ENCODE results near the gene SPINDOC.
A peak's percentile ranks its signal among the peaks of the same experiment; 100 is the strongest.
"Not testable (repeated sequence)": the region's sequence is repeated elsewhere in the genome, so short reads cannot be mapped to it uniquely, and the experiment has no call there.

Gene SPINDOC

DNA sequence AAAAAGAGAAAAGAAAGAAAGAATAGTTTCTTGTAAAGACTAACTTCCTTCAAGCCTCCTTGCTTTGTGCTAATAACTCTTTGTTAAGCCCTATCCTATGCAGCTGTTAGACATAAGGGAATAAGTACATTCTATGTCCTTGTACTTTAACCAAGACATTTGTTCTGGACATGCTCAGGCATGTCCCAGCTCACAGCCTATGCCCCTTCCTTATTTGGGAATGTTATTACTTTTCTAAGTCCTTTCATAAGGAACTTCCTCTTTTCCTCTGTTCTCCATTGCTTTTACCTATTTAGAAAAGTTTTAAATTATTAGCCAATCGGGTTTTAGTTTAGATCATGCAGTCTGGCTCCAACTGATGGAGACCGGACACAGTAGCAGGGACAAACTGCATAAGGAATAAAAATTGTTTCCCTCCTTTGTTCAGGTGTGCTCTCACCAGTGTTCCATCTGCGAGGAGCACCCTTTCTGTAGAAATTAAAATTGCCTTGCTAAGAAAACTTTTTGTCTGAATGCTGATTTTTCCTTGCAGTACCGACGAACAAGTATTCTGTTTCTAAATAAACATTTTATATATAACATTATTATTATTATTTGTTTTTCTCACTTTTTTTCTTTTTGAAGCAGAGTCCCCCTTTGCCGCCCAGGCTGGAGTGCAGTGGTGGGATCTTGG lies 21.6 kb upstream of the SPINDOC start:
- no peak for DNase-seq

DNA sequence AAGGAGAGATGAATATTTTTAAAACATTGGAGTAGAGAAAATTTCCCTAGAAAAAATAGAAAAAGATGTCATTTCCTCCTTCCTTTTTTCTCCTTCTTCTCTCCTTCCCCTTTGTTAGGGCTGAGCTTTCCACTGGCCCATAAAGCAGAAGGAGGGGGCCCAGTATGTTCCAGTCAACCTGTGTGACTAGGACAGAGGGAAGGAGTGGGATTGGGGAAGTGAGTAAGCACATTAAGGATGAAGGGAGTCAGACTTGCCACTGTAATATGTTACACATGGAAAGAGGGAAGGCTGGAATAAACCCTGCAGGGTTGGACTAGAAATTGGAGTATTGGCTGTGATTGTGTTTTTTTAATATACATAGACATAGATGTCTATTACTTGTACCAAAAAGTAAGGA lies 20.1 kb upstream of the SPINDOC start:
- DNase-seq: no peak

DNA sequence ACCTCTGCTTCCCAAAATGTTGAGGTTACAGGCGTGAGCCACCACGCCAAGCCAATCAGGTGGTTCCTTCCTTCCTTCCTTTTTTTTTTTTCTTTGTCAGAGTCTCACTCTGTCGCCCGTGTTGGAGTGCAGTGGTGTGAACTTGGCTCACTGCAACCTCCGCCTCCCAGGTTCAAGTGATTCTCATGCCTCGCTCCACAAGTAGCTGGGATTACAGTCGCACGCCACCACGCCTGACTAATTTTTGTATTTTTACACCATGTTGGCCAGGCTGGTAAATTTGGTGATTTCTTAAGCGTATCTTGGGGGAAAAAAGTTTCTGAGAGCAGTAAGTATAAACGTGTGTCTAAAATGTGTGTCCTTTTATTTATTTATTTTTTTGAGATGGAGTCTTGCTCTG lies 18.2 kb upstream of the SPINDOC start:
- no peak for DNase-seq

DNA sequence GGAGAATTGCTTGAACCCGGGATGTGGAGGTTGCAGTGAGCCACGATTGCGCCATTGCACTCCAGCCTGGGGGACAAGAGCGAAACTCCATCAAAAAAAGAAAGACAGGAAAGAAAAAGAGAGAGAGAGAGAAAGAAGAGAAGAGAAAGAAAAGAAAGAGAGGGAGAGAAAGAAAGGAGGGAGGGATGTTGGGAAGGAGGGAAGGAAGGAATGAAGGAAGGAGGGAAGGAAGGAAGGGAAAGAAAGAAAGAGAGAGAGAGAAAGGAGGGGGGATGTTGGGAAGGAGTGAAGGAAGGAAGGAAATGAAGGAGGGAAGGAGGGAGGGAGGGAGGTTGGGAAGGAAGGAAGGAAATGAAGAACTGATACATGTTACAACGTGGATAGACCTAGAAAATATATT lies 12.3 kb upstream of the SPINDOC start:
- DNase-seq: no peak

DNA sequence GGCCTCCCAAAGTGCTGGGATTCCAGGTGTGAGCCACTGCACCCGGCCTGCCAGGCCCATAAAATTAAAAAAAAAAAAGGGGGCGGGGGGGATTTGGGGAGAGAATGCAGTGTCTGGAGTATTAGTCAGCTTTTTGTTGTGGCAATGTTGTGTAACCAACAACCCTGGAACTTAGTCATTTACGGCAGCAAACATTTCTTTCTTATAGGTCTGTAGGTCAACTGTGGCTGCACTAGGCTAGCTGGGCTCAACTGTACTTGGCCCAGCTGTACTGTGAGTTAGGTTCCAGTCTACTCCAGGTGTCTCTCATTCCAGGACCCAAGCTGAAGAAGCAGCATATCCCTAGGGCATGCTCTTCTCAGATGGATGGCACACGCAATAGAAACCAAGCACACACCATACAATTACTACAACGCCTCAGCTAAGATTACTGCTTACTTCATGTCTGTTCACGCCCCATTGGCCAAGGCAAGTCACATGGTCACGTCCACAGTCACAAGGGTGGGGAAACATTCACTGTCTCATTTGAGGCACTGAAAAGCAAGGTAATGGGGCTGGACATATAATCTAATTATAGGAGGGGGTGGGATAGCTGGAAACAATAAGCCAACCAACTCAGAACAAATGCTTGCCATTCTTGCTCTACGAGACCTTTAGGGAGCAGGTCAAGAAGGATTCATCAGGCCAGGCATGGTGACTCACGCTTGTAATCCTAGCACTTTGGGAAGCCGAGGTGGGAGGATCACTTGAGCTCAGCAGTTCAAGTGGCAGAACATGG lies 10.4 kb upstream of the SPINDOC start:
- DNase-seq: no peak

DNA sequence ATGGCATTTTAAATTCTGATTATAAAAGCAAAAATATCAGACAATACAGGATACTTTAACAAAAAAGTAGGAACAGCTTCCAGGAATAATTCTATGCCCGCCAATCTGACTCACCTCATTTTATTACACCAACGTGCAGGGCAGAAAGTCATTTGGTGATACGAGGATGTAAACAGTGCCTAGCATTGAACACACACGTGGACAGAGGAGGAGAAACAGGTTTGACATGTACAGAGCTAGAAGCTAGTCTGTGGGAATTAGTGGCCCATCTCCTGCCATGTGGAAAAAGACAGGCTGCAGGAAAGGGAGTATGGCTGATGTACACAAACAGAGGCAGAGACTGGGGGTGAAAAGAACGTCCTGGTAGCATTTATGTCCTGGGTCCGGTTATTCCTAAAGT lies 9.0 kb upstream of the SPINDOC start:
- no peak for DNase-seq

DNA sequence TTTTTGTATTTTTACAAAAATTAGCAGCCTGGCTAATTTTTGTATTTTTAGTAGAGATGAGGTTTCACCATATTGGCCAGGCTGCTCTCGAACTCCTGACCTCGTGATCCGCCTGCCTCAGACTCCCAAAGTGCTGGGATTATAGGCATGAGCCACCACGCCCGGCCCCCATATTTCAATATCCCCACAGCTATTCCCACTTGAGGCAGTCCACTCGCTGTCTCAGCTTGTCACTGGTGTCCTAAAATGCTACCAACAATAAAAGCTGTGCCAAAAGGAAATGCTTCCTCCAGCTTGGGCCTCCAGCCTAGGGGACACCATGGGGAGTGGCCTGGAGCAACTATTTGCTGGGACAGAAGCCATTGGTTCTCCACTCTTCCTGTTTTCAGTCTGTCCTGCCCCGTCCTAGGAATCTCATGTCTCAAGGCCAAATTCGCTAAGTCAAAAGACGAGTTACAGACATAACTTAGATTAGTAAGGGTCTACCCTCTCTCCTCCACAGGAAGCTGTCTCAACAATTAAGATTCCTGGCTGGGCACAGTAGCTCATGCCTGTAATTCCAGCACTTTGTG lies 7.3 kb upstream of the SPINDOC start:
- DNase-seq: no peak

DNA sequence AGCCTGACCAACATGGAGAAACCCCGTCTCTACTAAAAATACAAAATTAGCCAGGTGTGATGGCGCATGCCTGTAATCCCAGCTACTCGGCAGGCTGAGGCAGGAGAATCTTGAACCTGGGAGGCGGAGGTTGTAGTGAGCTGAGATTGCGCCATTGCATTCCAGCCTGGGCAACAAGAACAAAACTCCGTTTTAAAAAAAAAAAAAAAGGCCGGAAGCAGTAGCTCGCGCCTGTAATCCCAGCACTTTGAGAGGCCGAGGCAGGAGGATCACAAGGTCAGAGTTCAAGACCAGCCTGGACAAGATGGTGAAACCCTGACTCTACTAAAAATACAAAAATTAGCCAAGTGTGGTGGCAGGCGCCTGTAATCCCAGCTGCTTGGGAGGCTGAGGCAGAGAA lies 2.9 kb upstream of the SPINDOC start:
- not testable (repeated sequence) for DNase-seq

DNA sequence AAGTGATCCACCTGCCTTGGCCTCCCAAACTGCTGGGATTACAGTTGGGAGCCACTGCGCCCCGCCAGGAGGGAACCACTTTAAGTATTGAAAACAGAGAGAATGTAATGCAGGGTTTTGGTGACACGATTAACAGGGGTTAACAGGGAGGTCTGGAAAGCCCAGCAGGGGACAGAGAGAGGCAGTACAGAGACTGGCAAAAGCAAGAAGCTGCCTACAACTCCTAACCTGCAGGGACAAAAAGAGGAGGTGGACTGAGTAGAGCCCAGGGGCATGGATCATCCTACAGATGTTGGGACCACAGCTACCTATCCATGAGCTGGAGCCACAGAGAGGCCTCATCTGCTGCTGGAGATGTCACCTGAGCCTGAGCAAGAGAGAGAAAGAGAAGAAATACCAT lies 1.7 kb upstream of the SPINDOC start:
- no peak for DNase-seq

DNA sequence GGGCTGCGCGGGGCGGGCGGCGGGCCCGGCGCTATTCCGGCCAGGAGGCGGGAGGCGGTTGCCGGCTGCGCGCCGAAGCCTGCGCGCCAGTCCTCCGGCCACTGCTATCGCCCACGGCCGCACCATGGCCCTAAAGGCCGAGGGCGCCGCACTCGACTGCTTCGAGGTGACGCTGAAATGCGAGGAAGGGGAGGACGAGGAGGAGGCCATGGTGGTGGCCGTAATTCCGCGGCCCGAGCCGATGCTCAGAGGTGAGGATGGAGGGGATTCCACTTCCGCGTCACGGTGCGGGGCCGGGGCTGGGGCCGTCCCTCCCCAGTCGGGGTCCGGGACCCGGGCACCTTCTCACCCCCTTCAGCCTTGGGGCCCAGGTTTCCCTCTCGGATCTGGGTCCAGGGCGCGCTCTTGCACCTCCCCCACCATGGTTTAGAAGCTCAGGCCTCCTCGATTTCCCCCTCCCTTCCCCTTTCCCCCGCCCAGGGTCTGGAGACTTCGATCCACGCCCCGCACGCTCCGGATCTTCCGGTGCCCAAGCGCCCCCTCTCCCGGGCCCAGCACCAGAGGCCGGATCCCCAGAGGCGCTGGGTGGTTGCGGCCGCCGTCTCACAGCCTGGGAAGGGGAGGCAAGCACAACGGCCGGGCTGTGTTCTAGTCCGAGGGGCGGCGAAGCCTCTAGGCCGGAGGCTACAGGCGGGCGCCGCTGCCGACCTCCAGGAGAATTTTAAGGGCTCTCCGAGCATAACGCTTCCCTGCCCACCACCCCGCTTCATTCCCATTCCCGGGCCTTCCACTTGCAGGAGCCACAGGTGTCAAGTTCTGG lies 517 bp downstream of the SPINDOC start:
- peak; percentile 6 for DNase-seq

DNA sequence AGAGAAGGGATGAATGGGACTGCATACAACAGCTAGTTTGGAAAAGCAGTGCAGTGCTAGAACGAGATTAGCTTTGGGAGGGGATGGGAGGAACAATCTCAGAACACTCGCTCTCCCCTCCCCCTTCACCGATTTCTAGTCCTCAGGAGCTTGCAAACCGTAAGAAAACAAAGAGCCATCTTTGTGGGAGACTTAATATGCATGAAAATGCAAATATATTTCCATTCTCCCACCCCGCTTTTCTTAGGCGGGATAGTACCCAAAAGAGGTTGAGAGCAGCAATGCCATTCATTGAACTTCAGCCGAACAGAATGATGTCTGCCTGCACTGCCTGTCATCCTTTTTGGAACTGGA lies 1.1 kb downstream of the SPINDOC start:
- no peak for DNase-seq

DNA sequence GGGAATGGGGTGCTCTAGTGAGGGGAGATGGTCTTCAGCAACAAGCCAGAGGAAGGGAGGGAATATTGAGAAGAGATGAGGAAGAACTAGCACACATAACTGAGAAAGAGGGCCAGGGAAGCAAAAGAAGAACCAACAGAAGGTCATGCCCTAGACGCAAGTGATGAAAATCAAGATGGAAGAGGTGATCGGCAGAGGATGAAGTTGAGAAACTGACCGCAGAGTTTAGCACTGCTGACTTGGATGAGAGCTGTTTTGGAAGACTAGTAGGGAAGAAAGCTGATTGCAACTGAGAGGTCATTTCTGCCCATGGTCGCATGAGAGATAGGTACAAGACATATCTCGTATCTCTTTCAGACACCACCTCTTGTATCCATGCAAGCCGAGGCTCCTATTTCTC lies 2.9 kb downstream of the SPINDOC start:
- no peak for DNase-seq

DNA sequence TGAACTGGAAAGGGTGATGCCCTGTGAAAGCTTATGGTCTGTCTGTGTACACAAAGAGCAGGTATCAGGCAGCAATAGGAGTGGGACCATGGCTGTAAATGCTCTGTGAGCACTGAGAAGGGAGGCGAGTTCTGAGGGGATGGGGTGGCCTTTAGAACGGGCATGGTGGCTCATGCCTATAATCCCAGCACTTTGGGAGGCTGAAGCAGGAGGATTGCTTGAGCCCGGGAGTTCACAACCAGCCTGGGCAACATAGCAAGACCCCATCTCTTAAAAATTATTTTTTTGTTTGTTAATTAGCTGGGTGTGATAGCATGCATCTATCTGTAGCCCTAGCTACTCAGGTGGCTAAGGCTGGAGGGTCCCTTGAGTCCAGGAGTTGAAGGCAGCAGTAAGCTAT lies 3.5 kb downstream of the SPINDOC start:
- no peak for DNase-seq

DNA sequence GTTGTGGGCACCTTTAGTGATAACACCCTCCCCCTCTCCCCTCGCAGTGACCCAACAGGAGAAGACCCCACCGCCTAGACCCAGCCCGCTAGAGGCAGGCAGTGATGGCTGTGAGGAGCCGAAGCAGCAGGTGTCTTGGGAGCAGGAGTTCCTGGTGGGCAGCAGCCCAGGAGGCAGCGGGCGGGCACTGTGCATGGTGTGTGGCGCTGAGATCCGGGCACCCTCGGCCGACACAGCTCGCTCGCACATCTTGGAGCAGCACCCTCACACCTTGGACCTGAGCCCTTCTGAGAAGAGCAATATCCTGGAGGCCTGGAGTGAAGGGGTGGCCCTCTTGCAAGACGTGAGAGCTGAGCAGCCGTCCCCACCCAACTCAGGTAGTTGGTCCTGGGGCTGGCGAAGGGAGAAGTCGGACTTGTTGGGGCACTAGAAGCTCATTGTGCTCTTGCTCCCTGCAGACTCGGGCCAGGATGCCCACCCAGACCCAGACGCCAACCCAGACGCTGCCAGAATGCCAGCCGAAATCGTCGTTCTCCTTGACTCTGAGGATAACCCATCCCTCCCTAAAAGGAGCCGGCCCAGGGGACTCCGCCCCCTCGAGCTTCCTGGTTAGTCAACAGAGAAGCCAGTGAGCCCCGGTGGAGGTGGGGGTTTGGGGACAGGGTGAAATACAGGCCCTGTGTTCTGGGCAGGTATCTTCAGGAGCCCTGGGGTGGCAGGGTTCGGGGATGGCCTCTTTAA lies 4.7 kb downstream of the SPINDOC start:
- no peak for DNase-seq

DNA sequence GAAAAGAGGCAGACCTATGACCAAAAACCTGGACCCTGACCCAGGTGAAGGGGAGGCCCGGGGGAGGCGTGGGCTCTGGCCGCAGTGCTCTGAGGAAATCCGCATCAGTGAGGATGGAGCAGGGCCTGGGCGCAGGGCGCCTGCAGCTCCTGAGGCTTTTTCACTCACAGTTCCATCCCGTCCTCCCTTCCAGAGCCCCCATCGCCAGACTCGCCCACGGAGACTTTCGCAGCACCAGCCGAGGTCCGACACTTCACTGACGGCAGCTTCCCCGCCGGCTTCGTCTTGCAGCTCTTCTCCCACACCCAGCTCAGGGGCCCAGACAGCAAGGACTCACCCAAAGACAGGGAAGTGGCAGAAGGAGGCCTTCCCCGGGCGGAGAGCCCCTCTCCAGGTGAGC lies 5.4 kb downstream of the SPINDOC start:
- DNase-seq: no peak

DNA sequence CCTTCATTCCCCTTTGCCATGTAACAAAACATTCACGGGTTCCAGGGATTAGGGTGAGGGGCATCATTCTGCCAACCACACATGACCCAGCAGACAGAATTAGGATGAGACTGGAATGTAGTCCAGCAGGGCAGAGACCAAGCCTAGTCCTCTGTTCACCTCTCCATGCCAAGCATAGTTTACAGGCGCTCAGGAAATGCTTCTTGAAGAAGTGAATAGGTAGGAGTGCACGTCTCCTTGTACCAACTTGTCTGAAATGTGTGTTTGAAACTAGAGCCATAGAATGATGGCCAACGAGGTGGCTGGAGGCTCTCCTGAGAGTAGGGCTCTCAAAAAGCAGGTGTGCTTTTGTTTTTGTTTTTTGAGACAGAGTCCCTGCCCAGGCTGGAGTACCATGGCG lies 8.2 kb downstream of the SPINDOC start:
- no peak for DNase-seq

DNA sequence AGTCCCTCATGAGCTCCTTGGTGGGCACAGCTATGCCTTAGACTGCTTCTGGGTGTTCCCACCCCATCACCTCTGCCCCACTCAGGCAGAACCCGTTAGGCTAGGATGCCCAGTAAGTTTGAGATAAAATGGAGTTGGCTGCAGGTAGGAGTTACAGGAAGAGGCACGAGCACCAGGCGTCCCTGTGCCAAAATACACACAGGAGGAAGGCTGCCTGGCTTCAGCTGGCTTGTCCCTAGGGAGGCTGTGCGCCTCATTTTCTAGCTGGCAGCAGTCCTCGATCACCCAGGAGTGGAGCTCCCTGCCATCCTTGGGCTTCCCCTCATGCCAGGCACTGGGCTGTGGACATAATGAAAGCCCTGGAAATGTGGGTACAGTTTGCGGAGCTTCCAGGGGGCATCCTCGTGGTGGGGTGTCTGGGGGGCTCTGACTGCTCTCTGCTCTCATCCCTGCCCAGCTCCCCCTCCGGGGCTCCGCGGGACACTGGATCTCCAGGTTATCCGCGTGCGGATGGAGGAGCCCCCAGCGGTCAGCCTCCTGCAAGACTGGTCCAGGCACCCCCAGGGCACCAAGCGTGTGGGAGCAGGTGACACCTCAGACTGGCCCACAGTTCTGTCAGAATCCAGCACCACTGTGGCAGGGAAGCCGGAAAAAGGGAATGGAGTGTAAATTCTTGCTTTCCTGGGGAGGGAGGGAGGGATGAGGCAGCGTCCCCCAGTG lies 13.4 kb downstream of the SPINDOC start:
- DNase-seq: no peak

DNA sequence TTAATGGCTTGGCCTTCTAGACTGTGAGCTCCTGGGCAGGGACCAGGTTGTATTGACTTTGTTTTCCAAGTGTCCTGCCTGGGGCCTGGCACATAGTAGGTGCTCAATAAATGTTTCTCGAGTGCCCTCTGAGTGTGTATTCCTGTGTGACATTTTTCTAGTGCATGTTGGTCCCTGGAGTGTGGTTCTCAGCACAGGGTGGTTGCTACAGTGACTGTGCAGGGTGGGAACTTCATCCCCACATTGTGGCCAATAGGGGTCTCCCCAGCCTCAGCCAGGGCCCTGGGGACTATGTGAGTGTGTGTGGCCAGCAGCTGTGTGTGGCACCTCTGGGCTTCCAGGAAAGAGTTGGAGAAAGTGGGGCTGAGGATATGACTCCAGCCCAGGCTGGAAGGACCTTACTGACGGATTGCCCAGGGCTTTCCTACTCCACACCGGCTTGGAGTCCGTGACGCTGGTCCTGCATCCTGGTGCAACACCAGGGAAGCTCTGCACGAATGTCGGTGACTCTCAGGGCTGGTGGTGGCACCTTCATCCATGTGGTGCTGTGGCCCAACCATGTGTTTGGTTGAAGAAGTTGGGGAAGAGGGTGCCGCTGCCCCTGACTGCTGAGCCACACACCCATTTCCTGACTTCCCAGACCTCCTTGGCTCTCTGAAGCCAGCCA lies 16.7 kb downstream of the SPINDOC start:
- no peak for DNase-seq

DNA sequence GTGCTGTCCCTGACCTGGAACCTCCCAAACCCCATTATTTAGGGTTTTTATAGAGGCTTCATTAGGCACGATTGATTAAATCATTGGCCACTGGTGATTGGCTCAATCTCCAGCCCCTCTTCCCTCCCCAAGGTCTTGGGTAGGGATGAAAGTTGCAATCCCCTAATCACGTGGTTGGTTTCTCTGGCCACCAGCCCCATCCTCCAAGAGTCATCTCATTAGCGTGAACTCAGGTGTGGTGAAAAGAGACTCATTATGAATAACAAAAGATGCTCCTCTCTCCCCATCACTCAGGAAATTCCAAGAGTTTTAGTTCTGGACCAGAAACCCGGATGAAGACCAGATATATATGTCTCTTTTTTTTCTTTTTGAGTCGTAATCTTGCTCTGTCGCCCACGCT lies 18.1 kb downstream of the SPINDOC start:
- DNase-seq: no peak

DNA sequence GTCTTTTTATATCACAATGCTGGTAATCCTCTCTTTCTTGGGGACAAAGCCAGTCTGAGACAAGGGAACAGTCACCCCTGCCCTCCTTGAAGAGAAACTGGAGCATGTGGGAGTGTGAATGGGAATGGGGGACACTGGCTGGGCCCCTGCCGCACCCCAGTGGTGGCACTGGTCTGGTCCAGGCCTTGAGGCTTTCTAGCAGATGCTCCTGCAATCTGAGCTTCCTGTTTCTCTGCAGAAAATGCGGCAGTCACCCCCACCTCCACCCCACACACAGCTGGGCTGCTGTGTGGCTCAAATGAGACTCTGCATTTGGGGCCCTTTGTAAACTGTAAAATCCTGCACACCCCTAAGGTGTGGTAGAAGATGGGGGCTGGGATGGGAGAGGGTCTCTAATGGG lies 19.1 kb downstream of the SPINDOC start:
- DNase-seq: no peak

DNA sequence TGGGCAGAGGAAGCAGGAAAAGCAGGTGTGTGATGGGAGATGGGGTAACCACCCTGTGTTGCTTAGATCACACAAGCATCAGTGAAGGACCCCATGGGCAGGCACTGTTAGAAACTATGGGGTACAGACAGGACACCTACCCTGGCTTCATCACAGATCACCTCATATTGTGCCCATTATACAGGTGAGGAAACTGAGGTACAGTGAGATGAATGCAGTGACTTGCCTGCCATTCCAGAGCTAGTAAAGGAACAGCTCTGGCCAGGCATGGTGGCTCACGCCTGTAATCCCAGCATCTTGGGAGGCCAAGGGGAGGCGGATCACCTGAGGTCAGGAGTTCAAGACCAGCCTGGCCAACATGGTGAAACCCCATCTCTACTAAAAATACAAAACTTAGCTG lies 19.8 kb downstream of the SPINDOC start:
- no peak for DNase-seq

All from central memory CD4-positive, alpha-beta T cell (primary cell).